RCC 7860 (cell line): ENCODE data around the gene GSX2.
"Not testable (repeated sequence)": the region's sequence is repeated elsewhere in the genome, so short reads cannot be mapped to it uniquely, and the experiment has no call there.

Experiments used
- DNase-seq: peaks from one replicate; pipeline ENCODE4 v3.0.0-alpha.2; 2015; ENCODE audit warnings: low spot score
- FAIRE-seq: peaks from 2 replicates; lab custom pipeline; 2012; peaks lifted over from hg19 to GRCh38; lab: Jason Lieb, UNC

Gene GSX2

DNA sequence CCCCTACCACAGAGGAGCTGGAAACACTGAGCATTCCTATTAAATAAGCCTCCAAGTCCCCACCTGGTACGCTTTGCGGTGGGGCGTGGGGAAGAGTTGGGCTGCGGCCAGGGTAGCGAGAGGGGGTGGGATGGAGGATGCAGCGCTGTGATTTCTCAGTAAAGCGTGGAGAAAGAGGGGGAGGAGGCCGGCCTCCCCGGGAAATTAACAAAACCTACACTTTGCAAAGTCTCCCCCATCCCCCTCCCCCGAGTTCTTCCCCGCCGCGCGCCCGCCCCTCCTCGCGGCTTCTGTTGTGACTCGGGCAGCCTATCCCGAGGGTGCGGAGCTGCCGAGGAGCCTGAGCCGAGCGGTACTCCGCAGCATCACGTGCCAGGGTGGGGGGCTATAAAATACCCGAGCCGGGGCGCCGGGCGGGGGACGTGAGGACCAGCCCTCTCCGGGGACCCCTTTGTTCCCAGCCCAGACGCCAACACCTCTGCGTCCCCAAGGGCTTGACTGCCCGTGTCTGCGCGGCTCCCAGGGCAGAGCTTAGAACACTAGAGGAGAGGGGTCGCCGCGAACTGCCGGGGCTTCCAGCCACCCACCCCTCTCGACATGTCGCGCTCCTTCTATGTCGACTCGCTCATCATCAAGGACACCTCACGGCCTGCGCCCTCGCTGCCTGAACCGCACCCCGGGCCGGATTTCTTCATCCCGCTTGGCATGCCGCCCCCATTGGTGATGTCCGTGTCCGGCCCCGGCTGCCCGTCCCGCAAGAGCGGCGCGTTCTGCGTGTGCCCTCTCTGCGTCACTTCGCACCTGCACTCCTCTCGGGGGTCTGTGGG, at the start of gene GSX2:
GSX2 (plus strand) TSS at position 416 of the 827 bp plus-strand sequence; CDS start at position 598, 182 bp downstream.
- no peak for DNase-seq
- FAIRE-seq: no peak

- FAIRE-seq (peak; percentile 78), DNase-seq (peak; percentile 39)
Observed at GRCh38 chr4:54050214-54050904, 49.6 kb upstream of the GSX2 start.

GRCh38 chr4:54053322-54053721, 46.6 kb upstream of the GSX2 start:
- not testable (repeated sequence) for DNase-seq, FAIRE-seq

- no peak for FAIRE-seq
- no peak for DNase-seq
Observed at GRCh38 chr4:54054501-54054900, 45.5 kb upstream of the GSX2 start.

GRCh38 chr4:54055494-54055893, 44.5 kb upstream of the GSX2 start:
- DNase-seq (no peak), FAIRE-seq (no peak)

DNA sequence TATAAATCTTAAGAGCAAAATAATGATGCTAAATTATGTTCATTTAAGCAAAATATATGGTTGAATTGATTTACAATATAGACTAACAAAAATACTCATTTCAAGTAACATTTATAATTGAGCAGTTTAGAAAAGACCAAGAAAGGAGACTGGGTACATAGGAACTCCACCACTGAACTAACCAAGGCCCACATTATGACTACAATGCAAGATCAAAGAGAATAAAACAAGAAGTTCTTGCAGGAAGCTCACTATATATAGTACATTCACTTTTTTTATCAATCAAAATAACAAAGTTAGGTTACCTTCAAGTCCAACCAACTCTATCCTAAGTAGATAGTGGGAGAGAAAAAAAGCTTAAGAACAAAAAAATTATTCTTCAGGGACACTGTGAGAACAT, 43.6 kb upstream of the GSX2 start:
- DNase-seq: no peak
- FAIRE-seq: no peak

DNA sequence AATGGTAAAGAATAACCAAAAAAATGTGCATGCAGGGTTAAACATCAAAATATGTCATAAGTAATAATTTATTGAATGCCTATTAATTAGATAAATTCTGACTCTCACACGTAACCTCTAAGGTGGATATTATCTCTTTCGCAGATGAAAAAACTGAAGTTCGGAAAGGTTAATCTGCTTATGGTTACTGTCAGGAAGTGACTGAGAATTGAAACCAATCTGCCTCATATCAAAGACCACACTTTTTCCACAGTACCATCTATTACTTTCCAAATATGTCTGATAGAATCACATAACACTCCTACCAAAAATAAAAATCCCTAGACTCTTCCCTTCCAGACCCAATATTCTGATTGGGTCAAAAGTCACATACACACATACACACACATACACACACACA, 41.8 kb upstream of the GSX2 start:
- FAIRE-seq (no peak), DNase-seq (no peak)

- DNase-seq: no peak
- FAIRE-seq: no peak
Observed at GRCh38 chr4:54060116-54060515, 39.8 kb upstream of the GSX2 start.

DNA sequence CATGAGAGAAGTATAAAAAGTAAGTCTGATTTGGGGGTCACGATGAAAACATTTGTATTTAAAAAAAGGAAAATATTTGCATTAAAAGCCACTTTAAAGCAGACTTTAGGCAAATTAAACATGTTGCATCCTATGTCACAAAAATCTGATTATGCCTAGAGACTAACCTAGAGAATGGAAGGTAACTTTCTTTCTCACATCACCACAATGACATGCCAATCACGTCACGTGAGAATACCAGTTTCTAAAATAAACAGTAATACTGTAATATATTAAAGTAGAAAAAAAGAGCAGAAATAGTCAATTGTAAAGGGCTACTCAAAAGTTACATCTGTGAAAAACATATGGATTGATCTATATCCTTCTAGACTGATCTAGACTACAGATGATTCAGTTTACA, 38.9 kb upstream of the GSX2 start:
- FAIRE-seq (no peak), DNase-seq (no peak)

GRCh38 chr4:54061873-54062272, 38.1 kb upstream of the GSX2 start:
- DNase-seq (no peak), FAIRE-seq (no peak)

- DNase-seq (no peak), FAIRE-seq (no peak)
Observed at GRCh38 chr4:54062392-54062791, 37.6 kb upstream of the GSX2 start.

- FAIRE-seq: peak; percentile 46
- DNase-seq: peak; percentile 24
Observed at GRCh38 chr4:54063229-54063628, 36.7 kb upstream of the GSX2 start.

- DNase-seq: no peak
- no peak for FAIRE-seq
Observed at GRCh38 chr4:54063737-54064316, 36.1 kb upstream of the GSX2 start.

DNA sequence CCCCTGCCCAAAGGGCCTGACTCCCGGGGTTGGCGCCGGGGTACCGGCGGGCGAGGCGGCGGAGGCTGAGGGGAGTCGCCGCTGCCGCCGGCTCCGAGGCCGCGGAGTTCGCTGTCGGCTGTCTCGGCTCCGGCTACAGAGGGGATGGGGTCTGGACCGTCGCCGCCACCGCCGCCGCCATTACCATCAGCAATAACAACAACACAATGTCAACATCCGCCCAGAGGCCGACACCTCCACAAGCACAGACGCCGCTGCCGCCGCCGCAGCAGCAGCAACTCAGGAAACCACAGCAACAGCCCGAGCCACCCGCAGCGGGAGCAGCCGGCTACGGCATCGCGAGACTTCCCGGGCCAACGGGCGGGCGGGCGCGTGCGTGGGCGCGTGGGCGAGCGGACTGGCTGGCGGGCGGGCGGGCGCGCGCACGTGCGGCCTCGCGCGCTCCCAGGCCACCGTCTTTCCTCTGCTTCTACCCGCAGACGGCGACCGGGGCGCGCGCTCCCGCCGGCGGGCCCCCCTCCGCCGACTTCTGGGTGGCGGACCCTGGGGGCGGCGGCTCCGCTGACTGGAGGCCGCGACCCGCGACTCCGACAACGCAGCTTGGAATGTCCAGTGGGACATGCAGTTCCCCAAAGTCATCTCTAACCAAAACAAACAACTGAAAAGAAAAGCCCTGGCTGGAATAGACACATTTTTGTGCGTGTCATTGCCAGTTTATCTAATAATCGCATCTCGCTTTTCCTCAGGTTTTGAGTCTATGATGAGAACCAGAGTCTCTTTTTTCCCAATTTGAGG, 35.4 kb upstream of the GSX2 start, which contains the start of gene CHIC2:
CHIC2 (minus strand) TSS at position 289 of the 795 bp plus-strand sequence. CDS start 305 bp downstream, outside the sequence.
- no peak for FAIRE-seq
- peak; percentile 90 for DNase-seq

- FAIRE-seq (no peak), DNase-seq (no peak)
Observed at GRCh38 chr4:54065282-54066087, 34.5 kb upstream of the GSX2 start.

DNA sequence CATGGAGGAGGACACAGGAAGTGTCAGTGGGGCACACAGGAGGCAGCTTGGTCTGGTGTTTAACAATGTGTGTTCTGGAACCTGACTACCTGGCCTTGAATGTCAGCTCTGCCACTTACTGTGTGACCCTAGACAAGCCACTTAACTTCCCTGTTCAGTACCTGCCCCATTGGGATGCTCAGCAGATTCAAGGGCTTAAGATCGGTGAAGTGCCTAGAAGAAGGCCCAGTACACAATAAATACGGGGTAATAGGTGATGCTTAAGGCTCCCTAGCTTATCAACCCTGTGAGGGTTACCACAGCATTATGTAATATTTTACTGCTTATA, 33.9 kb upstream of the GSX2 start:
- DNase-seq (no peak), FAIRE-seq (no peak)

DNA sequence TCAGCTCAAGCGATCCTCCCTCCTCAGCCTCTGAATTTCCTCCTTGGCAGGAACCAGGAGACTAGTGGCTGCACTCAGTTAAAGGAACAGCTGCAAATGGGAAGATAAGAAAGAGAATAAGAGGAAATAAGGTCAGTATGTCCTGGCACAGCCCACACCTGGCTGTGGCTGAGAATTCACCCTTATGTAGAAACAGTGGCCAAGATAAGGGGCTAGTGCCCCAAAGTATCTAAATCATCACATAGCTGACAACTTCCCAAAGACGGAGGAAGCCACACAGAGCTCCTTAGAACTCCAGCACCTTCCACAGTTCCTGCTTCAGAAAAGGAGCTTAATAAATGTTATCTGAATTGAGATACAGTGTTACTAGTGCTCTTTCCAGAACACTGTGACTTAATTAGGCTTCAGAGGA, 33.2 kb upstream of the GSX2 start:
- FAIRE-seq (no peak), DNase-seq (no peak)

GRCh38 chr4:54067166-54067565, 32.8 kb upstream of the GSX2 start:
- DNase-seq: peak; percentile 59
- no peak for FAIRE-seq

DNA sequence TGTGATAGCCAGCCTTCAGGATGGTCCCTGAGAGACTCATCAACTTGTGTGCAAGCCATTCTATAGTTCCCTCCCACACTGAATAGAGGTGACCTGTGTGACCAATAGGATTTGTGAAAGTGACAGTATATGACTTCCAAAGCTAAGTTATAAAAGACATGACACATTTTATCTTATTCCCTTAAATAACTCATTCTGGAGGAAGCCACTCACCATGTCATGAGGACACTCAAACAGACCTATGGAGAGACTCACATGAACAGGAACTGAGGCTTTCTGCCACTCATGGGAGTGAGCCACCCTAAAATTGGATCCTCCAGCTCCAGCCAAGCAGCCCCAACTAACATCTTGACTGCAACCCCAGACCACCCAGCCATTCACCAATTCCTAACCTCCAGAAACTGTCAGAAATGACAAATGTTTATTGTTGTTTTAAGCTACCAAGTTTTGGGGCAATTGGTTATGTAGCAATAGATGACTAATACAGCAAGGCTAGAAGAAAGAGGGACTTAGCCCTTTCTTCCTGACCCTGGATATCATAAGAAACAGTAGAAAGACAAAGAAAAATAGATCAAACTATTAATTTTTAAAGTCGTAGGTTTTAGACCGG, 26.6 kb upstream of the GSX2 start:
- FAIRE-seq (no peak), DNase-seq (no peak)

DNA sequence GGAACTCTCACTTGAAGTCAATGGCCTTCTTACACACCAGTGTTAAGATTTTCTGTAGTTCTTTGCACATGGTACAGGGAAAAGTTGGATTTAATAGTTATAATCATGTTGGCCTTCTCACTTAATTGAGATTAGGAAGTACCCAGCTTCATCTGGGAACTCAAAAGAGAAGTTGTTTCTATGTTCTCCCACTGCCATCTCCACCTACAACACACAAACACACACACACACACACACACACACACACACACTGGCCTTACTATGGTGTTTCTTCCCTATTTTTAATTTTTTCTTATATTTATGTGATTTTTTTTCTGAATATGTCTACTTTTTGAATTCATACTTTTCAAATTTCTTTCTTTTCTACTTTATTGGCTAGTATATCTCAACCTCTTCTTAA, 25.6 kb upstream of the GSX2 start:
- FAIRE-seq: no peak
- no peak for DNase-seq
